Keratinocyte (primary cell): Measurements from ENCODE around the gene PWWP2B. TPM values are rescaled to one million over a fixed set of nuclear protein-coding genes. Genes with fewer than 3 reads are reported as not detected.

Experiments used
- DNase-seq: peaks from one replicate; pipeline ENCODE4 v3.0.0-alpha.2; 2011; ENCODE audit warnings: low read depth, missing footprints, low spot score
- FAIRE-seq: peaks from 2 replicates; lab custom pipeline; 2011; peaks lifted over from hg19 to GRCh38; lab: Jason Lieb, UNC
- H2AFZ ChIP-seq: 2 replicates; pipeline ENCODE4 v1.6.0; 2012; ENCODE audit warnings: low read length, control low read depth, inconsistent platforms; ENCODE audit not compliant: control insufficient read depth
- H3K27ac ChIP-seq: 2 replicates; pipeline ENCODE4 v1.5.1; 2011; ENCODE audit warnings: low read length; ENCODE audit not compliant: control insufficient read depth, insufficient read depth
- H3K27me3 ChIP-seq: 3 replicates; pipeline ENCODE4 v1.6.0; 2011; ENCODE audit warnings: low read length; ENCODE audit not compliant: control insufficient read depth, insufficient read depth; ENCODE audit errors: extremely low read depth
- H3K36me3 ChIP-seq, 2 experiments: 2 replicates in 1 of 2; 3 replicates in 1 of 2; pipeline ENCODE4 v1.5.1; 2011; ENCODE audit warnings: low read length in 2 of 2, mild to moderate bottlenecking in 1 of 2; ENCODE audit not compliant: control insufficient read depth in 2 of 2, insufficient read depth in 2 of 2; ENCODE audit errors: extremely low read depth in 1 of 2
- H3K4me1 ChIP-seq: 3 replicates; pipeline ENCODE4 v1.5.1; 2011; ENCODE audit warnings: low read length; ENCODE audit not compliant: control insufficient read depth, insufficient read depth; ENCODE audit errors: extremely low read depth
- H3K4me2 ChIP-seq: 3 replicates; pipeline ENCODE4 v1.6.0; 2011; ENCODE audit warnings: low read depth, low read length; ENCODE audit not compliant: control insufficient read depth, insufficient read depth; ENCODE audit errors: extremely low read depth
- H3K4me3 ChIP-seq, 3 experiments: fragments of 200-600 bp in 1 of 3; sonication (generic) in 1 of 3; 2 replicates in 2 of 3; 3 replicates in 1 of 3; pipeline ENCODE4 v1.5.1; 2011 to 2016; ENCODE audit warnings: low read length in 3 of 3, mild to moderate bottlenecking in 3 of 3, control low read depth in 2 of 3, inconsistent platforms in 1 of 3, low read depth in 1 of 3, mixed read lengths in 1 of 3, mixed run types in 1 of 3, moderate library complexity in 1 of 3; ENCODE audit not compliant: control insufficient read depth in 2 of 3, insufficient read depth in 2 of 3; ENCODE audit errors: extremely low read depth in 1 of 3
- H3K79me2 ChIP-seq: 2 replicates; pipeline ENCODE4 v1.6.0; 2012; ENCODE audit warnings: low read length; ENCODE audit not compliant: control insufficient read depth, insufficient read depth
- H3K9ac ChIP-seq: 3 replicates; pipeline ENCODE4 v1.6.0; 2011; ENCODE audit warnings: low read length; ENCODE audit not compliant: control insufficient read depth, insufficient read depth; ENCODE audit errors: extremely low read depth
- H3K9me1 ChIP-seq: 3 replicates; pipeline ENCODE4 v1.6.0; 2011; ENCODE audit warnings: low read length; ENCODE audit not compliant: control insufficient read depth, insufficient read depth; ENCODE audit errors: extremely low read depth
- H3K9me3 ChIP-seq: 2 replicates; pipeline ENCODE4 v1.5.1; 2012; ENCODE audit warnings: low read depth, low read length; ENCODE audit not compliant: control insufficient read depth
- H4K20me1 ChIP-seq: 3 replicates; pipeline ENCODE4 v1.6.0; 2011; ENCODE audit warnings: low read length; ENCODE audit not compliant: control insufficient read depth, insufficient read depth; ENCODE audit errors: extremely low read depth
- CTCF ChIP-seq, 3 experiments: IDR thresholded peaks in 1 of 3; conservative IDR thresholded peaks in 1 of 3; optimal IDR thresholded peaks in 1 of 3; 2 replicates in 2 of 3; 3 replicates in 1 of 3; pipeline versions ENCODE3 to v1.5.1; 2011; ENCODE audit warnings: low read length in 3 of 3, mild to moderate bottlenecking in 3 of 3, moderate library complexity in 2 of 3, control low read depth in 1 of 3, inconsistent platforms in 1 of 3; ENCODE audit not compliant: insufficient read depth in 2 of 3; ENCODE audit errors: extremely low read depth in 1 of 3
- EZH2 ChIP-seq: IDR thresholded peaks from one replicate; pipeline ENCODE4 v1.6.1; 2012; ENCODE audit warnings: inconsistent platforms, mild to moderate bottlenecking, low read length, moderate library complexity
- dilution Hi-C: fragments of 300-500 bp; cut with MboI; formaldehyde crosslinking; loops from one replicate; pipeline ENCODE4 v1.7.0; 2020; ENCODE audit warnings: low sequenced_read_pairs; ENCODE audit not compliant: extremely low pct_ligation_motif_present
- polyA plus RNA-seq, 5 experiments: library from polyadenylated mRNA; depleted of rRNA in 3 of 5; stranded (reverse) in 3 of 5; stranded (forward) in 1 of 5; unstranded in 1 of 5; fragments of >200 nt; gene quantifications; 1 replicate in 1 of 5; 2 replicates in 3 of 5; 3 replicates in 1 of 5; pipeline versions ENCODE4 v1.2.1 to v1.2.3, GENCODE V29; 2011 to 2012; ENCODE audit warnings: missing spikeins in 2 of 5, low read depth in 1 of 5, low replicate concordance in 1 of 5

PWWP2B gene
- polyA plus RNA-seq, 1 donor (not counting 4 experiments of a cell fraction or from before 2014, with no cell fraction given), result 3.1 TPM

DNA sequence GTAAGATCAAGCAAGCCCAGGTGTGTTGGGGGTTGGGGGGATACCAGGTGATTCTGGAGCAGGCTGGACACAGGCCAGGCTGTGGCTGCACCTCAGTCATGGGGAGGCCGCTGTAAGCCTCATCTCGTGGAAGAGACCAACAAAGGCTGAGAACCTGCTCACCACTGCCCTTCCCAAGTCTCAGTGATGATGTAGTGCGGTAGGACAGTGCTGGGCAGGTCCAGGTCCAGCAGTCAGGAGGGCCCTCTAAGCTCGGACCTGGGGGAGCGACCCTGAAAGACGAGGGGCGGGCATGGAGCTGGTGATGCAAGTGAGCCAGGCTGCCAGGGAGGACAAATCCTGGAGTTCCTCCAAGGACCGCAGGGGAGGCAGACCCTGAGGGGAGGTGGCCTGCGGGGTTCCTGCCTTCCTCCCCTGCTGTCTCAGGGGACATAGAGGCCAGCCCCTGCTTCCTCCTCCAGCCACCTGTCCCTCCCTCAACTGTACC, 3.3 kb upstream of the PWWP2B start:
- Histone ChIP-seq H3K36me3 (no peaks in the 10 kb centered on the region), H4K20me1 (no peaks in the 10 kb centered on the region), H3K4me1 (peaks cover 9% of the 10 kb centered on the region), H3K27me3 (no peaks in the 10 kb centered on the region), H3K4me3 (no peak overlapping the region), H3K27ac (no peak overlapping the region), H3K79me2 (peaks cover 6% of the 10 kb centered on the region), H3K4me2 (no peak overlapping the region), H2AFZ (no peak overlapping the region), H3K9me1 (no peaks in the 10 kb centered on the region), H3K9ac (no peak overlapping the region), H3K9me3 (no peaks in the 10 kb centered on the region)
- TF ChIP-seq CTCF (optimal IDR thresholded peaks at IDR 0.05 in 1 of 3, IDR thresholded peaks at IDR 0.05 in 1 of 3, conservative IDR thresholded peaks at IDR 0.05 in 1 of 3; ENCODE audit: extremely low read depth in 1 of 3, insufficient read depth in 2 of 3, low read length in 3 of 3) (no peak), EZH2 (no peak)
- no peak for FAIRE-seq
- dilution Hi-C loops, result no loop called here
- DNase-seq, result no peak

DNA sequence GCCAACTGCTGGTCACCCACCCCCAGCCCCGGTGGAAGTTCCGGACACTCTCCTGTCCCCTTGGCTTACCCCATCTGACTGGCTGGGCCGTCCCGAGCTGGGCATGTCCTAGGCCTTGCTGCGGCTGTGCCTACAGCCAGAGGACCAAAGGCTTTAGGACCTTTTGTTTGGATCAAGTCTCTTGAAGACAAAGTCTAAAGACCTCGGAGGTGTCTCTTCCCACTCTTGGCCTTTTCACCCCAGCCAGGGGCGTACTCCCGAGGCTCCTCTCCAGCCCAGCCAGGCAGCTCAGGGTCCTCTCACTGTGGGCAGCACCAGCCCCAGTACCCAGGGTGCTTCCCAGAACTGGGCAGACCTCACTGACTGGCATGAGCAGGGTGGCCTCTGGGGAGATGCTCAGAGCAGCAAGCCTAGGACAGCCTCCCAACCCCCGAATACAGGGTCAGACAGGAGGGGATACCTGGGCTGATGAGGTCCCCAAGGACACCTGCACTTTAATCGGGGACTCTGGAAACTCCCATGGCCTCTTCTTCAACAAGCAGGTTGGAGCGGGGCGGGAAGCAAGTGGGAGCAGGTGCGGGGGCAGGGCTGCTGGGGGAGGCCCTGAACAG, 2.7 kb upstream of the PWWP2B start:
- no peaks in the 10 kb centered on the region for H3K9me3 ChIP-seq
- no peaks in the 10 kb centered on the region for H3K36me3 ChIP-seq
- TF ChIP-seq EZH2, result no peak
- TF ChIP-seq CTCF (optimal IDR thresholded peaks at IDR 0.05 in 1 of 3, IDR thresholded peaks at IDR 0.05 in 1 of 3, conservative IDR thresholded peaks at IDR 0.05 in 1 of 3; ENCODE audit: extremely low read depth in 1 of 3, insufficient read depth in 2 of 3, low read length in 3 of 3), result no peak
- H3K4me1 ChIP-seq, result peaks cover 9% of the 10 kb centered on the region
- peaks cover 11% of the 10 kb centered on the region for H3K79me2 ChIP-seq
- no peaks in the 10 kb centered on the region for H4K20me1 ChIP-seq
- no peaks in the 10 kb centered on the region for H3K27me3 ChIP-seq
- FAIRE-seq (no peak), DNase-seq (no peak)
- no peak overlapping the region for H3K9ac ChIP-seq
- dilution Hi-C loops, result no loop called here
- H3K27ac ChIP-seq, result no peak overlapping the region
- H3K9me1 ChIP-seq, result no peaks in the 10 kb centered on the region
- no peak overlapping the region for H3K4me2 ChIP-seq
- no peak overlapping the region for H2AFZ ChIP-seq
- no peak overlapping the region for H3K4me3 ChIP-seq
